Smooth muscle cell (in vitro differentiated cells): Measurements from ENCODE around the gene DAD1. TPM values are rescaled to one million over a fixed set of nuclear protein-coding genes. Genes with fewer than 3 reads are reported as not detected.

Source experiments
- DNase-seq: peaks from one replicate; lab custom pipeline; 2025; ENCODE audit not compliant: unreplicated experiment; lab: John Stamatoyannopoulos, UW
- H2AFZ ChIP-seq: fragments of 200-600 bp; sonication (generic); 2 replicates; pipeline ENCODE4 v1.6.0; 2016; ENCODE audit warnings: antibody characterized with exemption, low read depth, mild to moderate bottlenecking
- H3F3A ChIP-seq: fragments of 200-600 bp; sonication (generic); 2 replicates; pipeline ENCODE4 v1.6.0; 2017; ENCODE audit warnings: antibody characterized with exemption, low read depth
- H3K27ac ChIP-seq: fragments of 200-600 bp; sonication (generic); 2 replicates; pipeline ENCODE4 v1.5.1; 2016; ENCODE audit warnings: low read depth, mild to moderate bottlenecking
- H3K27me3 ChIP-seq: fragments of 200-600 bp; sonication (generic); 2 replicates; pipeline ENCODE4 v1.6.1; 2016; ENCODE audit warnings: low read depth, mild to moderate bottlenecking
- H3K36me3 ChIP-seq: fragments of 200-600 bp; sonication (generic); 2 replicates; pipeline ENCODE4 v1.5.1; 2016; ENCODE audit warnings: low read depth
- H3K4me1 ChIP-seq: fragments of 200-600 bp; sonication (generic); 2 replicates; pipeline ENCODE4 v1.5.1; 2016; ENCODE audit warnings: low read depth
- H3K4me2 ChIP-seq: fragments of 200-600 bp; sonication (generic); 2 replicates; pipeline ENCODE4 v1.6.0; 2016; ENCODE audit warnings: mild to moderate bottlenecking
- H3K4me3 ChIP-seq: fragments of 200-600 bp; sonication (generic); 2 replicates; pipeline ENCODE4 v1.5.1; 2016; ENCODE audit warnings: mild to moderate bottlenecking
- H3K79me2 ChIP-seq: fragments of 200-600 bp; sonication (generic); 2 replicates; pipeline ENCODE4 v1.6.0; 2016; ENCODE audit warnings: low read depth, mild to moderate bottlenecking
- H3K9ac ChIP-seq: fragments of 200-600 bp; sonication (generic); 2 replicates; pipeline ENCODE4 v1.6.0; 2016; ENCODE audit warnings: low read depth
- H3K9me3 ChIP-seq: fragments of 200-600 bp; sonication (generic); replicated peaks from 2 replicates; pipeline ENCODE4 v1.5.1; 2016; ENCODE audit warnings: low read depth
- H4K20me1 ChIP-seq: fragments of 200-600 bp; sonication (generic); 2 replicates; pipeline ENCODE4 v1.6.0; 2016; ENCODE audit warnings: low read depth
- WGBS: methylation state at CpG from one replicate; pipeline ENCODE4 v1.1.7; 2016; ENCODE audit warnings: low lambda C conversion rate; 5-methylcytosine and 5-hydroxymethylcytosine counted together
- polyA plus RNA-seq: library from polyadenylated mRNA; unstranded; fragments of >200 nt; fragmentation: Nextera tagmentation; extraction: Ambion mirVana; gene quantifications from 2 replicates; pipeline ENCODE4 v1.2.1, GENCODE V29; 2016
- total RNA-seq: library from RNA; depleted of rRNA; stranded (reverse); fragments of >200 nt; gene quantifications from 2 replicates; pipeline ENCODE4 v1.2.3, GENCODE V29; 2014
- TF ChIP-seq, protein P1 (sequence below): fragments of 200-600 bp; sonication (generic); IDR thresholded peaks from 2 replicates; pipeline ENCODE4 v1.5.1; 2017; ENCODE audit warnings: borderline replicate concordance, mild to moderate bottlenecking, antibody characterized with exemption; ENCODE audit not compliant: insufficient read depth, poor library complexity, severe bottlenecking

Gene DAD1
- total and polyA plus RNA-seq, 2 experiments from 2014 or later = 533 to 571 TPM

DNA sequence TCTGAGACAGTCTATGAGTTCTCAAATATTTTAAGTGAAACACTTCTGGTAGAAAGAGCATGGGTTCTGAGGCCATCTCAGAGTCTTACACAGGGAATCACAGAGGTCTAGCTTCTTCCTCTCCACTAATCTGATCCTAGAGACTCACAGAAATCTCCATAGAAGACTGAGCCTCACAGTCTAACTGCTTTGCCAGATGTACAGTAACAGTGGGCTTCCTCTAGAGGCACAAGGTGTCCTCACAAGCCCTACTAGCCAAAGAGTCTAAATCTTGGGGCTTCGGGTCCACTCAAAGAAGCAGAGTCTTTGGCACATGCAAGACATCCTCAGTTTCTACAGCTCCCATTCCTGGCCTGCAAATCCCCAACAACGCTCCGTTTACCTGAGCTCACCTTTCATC, 41.0 kb upstream of the DAD1 start:
- Histone ChIP-seq H3K27me3 (no peaks in the 10 kb centered on the region), H3K9me3 (no peaks in the 10 kb centered on the region), H3K79me2 (no peaks in the 10 kb centered on the region), H3K4me2 (no peak overlapping the region), H3K36me3 (no peaks in the 10 kb centered on the region), H3K4me1 (no peaks in the 10 kb centered on the region), H3K4me3 (no peak overlapping the region), H4K20me1 (no peaks in the 10 kb centered on the region), H2AFZ (no peak overlapping the region), H3K27ac (no peak overlapping the region), H3F3A (no peaks in the 10 kb centered on the region), H3K9ac (no peak overlapping the region)
- whole genome bisulfite sequencing = 99% methylated on average over 3 of the region's 3 CpGs
- TF ChIP-seq, protein P1, sequence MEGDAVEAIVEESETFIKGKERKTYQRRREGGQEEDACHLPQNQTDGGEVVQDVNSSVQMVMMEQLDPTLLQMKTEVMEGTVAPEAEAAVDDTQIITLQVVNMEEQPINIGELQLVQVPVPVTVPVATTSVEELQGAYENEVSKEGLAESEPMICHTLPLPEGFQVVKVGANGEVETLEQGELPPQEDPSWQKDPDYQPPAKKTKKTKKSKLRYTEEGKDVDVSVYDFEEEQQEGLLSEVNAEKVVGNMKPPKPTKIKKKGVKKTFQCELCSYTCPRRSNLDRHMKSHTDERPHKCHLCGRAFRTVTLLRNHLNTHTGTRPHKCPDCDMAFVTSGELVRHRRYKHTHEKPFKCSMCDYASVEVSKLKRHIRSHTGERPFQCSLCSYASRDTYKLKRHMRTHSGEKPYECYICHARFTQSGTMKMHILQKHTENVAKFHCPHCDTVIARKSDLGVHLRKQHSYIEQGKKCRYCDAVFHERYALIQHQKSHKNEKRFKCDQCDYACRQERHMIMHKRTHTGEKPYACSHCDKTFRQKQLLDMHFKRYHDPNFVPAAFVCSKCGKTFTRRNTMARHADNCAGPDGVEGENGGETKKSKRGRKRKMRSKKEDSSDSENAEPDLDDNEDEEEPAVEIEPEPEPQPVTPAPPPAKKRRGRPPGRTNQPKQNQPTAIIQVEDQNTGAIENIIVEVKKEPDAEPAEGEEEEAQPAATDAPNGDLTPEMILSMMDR = no peak
- no peak for DNase-seq

DNA sequence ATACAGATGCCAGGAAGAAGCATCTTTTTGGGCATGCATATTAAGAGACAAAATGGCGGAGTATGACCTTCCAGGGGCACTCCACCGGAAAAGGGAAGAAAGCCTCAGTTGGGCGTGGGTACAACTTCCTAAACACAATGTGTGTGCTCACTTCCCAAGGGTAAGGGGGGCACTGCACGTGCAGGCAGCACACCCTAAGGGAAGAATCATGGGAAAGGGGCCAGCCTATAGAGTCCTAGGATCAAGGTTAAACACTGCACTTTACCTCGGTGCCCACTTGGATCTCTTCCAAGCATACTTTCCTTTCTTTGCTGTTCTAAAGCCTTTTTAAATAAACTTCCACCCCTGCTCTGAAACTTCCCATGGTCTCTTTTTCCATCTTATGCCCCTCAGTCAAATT, 40.3 kb upstream of the DAD1 start:
- no peak for DNase-seq
- H3K9me3 ChIP-seq = no peaks in the 10 kb centered on the region
- no peaks in the 10 kb centered on the region for H3K4me1 ChIP-seq

DNA sequence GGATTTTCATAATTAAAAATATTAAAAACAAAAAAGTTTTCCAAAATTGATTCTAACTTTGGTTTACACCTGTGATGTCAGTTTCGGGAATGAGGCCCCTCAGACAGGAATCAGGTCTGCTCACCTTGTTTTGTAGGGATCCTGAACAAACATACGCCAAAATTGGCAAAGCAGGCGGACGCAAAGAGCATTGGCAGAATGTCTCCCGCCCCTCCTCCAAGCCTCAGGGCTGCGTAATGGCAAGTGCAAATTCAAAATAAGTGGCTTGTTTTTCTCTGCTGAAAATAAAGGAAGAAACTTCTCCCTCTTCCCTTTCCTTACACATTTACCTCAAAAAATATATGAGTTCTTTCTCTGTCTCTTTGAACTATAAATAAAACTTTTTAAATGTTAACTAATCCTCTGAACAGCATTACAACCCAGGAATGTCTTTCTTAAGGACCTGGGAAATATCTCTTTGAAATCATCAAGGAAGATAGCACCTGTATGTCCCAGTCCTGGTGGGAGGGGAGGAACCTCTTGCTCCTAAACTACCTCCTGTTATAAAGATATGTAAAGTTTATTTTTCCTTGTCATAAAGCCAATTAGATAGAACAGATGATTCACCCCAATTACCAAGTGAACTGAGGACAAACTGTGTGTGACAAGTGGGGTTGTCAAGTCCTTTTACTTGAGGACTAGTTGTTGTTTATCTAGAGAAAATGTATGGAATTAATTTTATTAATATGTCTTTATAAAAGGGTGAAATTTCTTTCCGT, 38.7 kb upstream of the DAD1 start:
- no peaks in the 10 kb centered on the region for H3K9me3 ChIP-seq
- H2AFZ ChIP-seq = no peak overlapping the region
- no peaks in the 10 kb centered on the region for H3F3A ChIP-seq
- no peaks in the 10 kb centered on the region for H3K79me2 ChIP-seq
- H3K4me3 ChIP-seq = no peak overlapping the region
- WGBS = 79% methylated on average over 7 of the region's 7 CpGs
- no peaks in the 10 kb centered on the region for H3K27me3 ChIP-seq
- no peak overlapping the region for H3K9ac ChIP-seq
- no peak overlapping the region for H3K27ac ChIP-seq
- TF ChIP-seq, protein P1 = no peak
- H3K36me3 ChIP-seq = no peaks in the 10 kb centered on the region
- no peak for DNase-seq
- H4K20me1 ChIP-seq = no peaks in the 10 kb centered on the region
- H3K4me1 ChIP-seq = no peaks in the 10 kb centered on the region
- no peak overlapping the region for H3K4me2 ChIP-seq

More for the DNA sequence above, 40.3 kb upstream of the DAD1 start:
- Histone ChIP-seq H4K20me1 (no peaks in the 10 kb centered on the region), H3K27me3 (no peaks in the 10 kb centered on the region), H3K4me3 (no peak overlapping the region), H3K36me3 (no peaks in the 10 kb centered on the region), H3F3A (no peaks in the 10 kb centered on the region), H3K79me2 (no peaks in the 10 kb centered on the region), H3K9ac (no peak overlapping the region), H3K27ac (no peak overlapping the region), H3K4me2 (no peak overlapping the region), H2AFZ (no peak overlapping the region)
- 96% methylated on average over 5 of the region's 5 CpGs for WGBS
- TF ChIP-seq, protein P1 = no peak

DNA sequence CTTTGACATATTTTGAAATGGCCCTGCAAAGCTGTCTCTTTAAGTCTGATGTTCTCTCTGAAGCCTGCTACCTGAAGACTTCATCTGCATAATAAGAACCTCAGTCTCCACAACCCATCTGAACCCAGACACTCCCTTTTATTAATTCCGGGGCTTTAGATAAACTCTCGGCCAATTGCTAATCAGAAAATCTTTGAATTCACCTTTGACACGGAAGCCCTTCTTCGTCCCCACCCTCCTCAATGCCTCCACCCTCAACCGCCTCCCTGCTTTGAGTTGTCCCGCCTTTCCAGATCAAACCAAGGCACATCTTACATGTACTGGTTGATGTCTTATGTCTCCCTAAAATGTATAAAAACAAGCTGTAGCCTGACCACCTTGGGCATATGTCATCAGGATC, 37.6 kb upstream of the DAD1 start:
- TF ChIP-seq, protein P1 = no peak
- Histone ChIP-seq H2AFZ (no peak overlapping the region), H3K4me2 (no peak overlapping the region), H3K9me3 (no peaks in the 10 kb centered on the region), H3K9ac (no peak overlapping the region), H3K27ac (no peak overlapping the region), H3F3A (no peaks in the 10 kb centered on the region), H3K27me3 (no peaks in the 10 kb centered on the region), H3K4me1 (no peaks in the 10 kb centered on the region), H3K36me3 (no peaks in the 10 kb centered on the region), H3K79me2 (no peaks in the 10 kb centered on the region), H4K20me1 (no peaks in the 10 kb centered on the region), H3K4me3 (no peak overlapping the region)
- 81% methylated on average over 6 of the region's 6 CpGs for WGBS
- no peak for DNase-seq
